Calu3 (cell line): ENCODE results near the gene PLEKHG4B. TPM values are rescaled to one million over a fixed set of nuclear protein-coding genes. Genes with fewer than 3 reads are reported as not detected.

Source experiments
- BruUV-seq: library from RNA; stranded (reverse); fragments of 400-500 nt; replicated peaks from 2 replicates; lab custom pipeline; 2021; lab: Mats Ljungman, UMichigan
- CTCF ChIA-PET: fragments of 300-600 bp; sonication (Branson Sonifier 250); formaldehyde crosslinking; loops from one replicate; lab custom pipeline; 2022; ENCODE audit warnings: antibody characterized with exemption; lab: Charles Lee
- DNase-seq: peaks from one replicate; pipeline ENCODE4 v3.0.0; 2022
- H3K27ac Mint-ChIP-seq: one replicate; pipeline ENCODE4 v1.8.0; 2022; ENCODE audit warnings: mixed read lengths; ENCODE audit not compliant: unreplicated experiment
- H3K27me3 Mint-ChIP-seq: one replicate; pipeline ENCODE4 v1.8.0; 2022; ENCODE audit warnings: mixed read lengths; ENCODE audit not compliant: unreplicated experiment
- H3K36me3 Mint-ChIP-seq: one replicate; pipeline ENCODE4 v1.8.0; 2022; ENCODE audit warnings: mild to moderate bottlenecking, moderate library complexity, mixed read lengths; ENCODE audit not compliant: insufficient read depth, unreplicated experiment
- H3K4me1 Mint-ChIP-seq: one replicate; pipeline ENCODE4 v1.8.0; 2022; ENCODE audit warnings: mild to moderate bottlenecking, low read depth, mixed read lengths; ENCODE audit not compliant: unreplicated experiment
- H3K4me3 Mint-ChIP-seq: one replicate; pipeline ENCODE4 v1.8.0; 2022; ENCODE audit warnings: mild to moderate bottlenecking, low read depth, moderate library complexity, mixed read lengths; ENCODE audit not compliant: unreplicated experiment
- H3K9me3 Mint-ChIP-seq: one replicate; pipeline ENCODE4 v1.8.0; 2022; ENCODE audit warnings: low read depth, mixed read lengths; ENCODE audit not compliant: unreplicated experiment
- intact Hi-C: fragments of 100-400 bp; cut with micrococcal nuclease; formaldehyde crosslinking; loops from one replicate; pipeline ENCODE4 v1.10.0; 2022; ENCODE audit not compliant: unreplicated experiment
- total RNA-seq: library from RNA; stranded (reverse); gene quantifications from 2 replicates; pipeline ENCODE4 v1.2.3, GENCODE V29; 2022
- TF ChIP-seq, protein P1 (sequence below): fragments of 200-600 bp; IDR thresholded peaks from one replicate; pipeline ENCODE4 v1.8.0; 2022; ENCODE audit warnings: antibody characterized with exemption; ENCODE audit not compliant: unreplicated experiment

The PLEKHG4B gene
- total RNA-seq, 1 experiment from 2014 or later, result 1.7 TPM

GRCh38 chr5:136901-137300 lies 44.9 kb downstream of the PLEKHG4B start:
- Mint-ChIP-seq H3K27me3 (peaks cover 3% of the 10 kb centered on the region), H3K27ac (no peak overlapping the region), H3K4me3 (no peak overlapping the region), H3K36me3 (no peaks in the 10 kb centered on the region), H3K9me3 (no peaks in the 10 kb centered on the region), H3K4me1 (no peaks in the 10 kb centered on the region)
- intact Hi-C loops, result no loop called here
- no peak for DNase-seq
- CTCF ChIA-PET, result no interaction called here
- BruUV-seq, result no TSS peak
- TF ChIP-seq, protein P1, sequence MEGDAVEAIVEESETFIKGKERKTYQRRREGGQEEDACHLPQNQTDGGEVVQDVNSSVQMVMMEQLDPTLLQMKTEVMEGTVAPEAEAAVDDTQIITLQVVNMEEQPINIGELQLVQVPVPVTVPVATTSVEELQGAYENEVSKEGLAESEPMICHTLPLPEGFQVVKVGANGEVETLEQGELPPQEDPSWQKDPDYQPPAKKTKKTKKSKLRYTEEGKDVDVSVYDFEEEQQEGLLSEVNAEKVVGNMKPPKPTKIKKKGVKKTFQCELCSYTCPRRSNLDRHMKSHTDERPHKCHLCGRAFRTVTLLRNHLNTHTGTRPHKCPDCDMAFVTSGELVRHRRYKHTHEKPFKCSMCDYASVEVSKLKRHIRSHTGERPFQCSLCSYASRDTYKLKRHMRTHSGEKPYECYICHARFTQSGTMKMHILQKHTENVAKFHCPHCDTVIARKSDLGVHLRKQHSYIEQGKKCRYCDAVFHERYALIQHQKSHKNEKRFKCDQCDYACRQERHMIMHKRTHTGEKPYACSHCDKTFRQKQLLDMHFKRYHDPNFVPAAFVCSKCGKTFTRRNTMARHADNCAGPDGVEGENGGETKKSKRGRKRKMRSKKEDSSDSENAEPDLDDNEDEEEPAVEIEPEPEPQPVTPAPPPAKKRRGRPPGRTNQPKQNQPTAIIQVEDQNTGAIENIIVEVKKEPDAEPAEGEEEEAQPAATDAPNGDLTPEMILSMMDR, result no peak

DNA sequence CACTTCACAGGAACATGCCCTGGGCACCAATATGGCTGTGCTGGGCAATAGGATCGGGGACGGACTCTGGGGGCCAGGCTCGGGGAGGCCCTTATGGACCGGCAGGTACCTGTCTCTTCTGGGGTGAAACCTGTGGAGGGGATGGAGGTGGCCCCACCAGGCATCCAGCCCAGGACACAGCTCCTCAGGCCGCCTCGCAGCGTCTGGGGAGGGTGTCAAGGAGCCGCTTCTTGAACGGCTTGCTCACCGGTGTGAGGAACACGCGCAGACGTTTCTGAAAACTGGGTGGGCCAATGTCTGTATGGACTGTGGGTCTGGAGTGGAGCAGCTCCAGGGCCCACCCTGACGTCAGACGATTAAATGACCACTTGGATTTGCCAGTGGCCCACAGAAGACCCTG lies 45.8 kb downstream of the PLEKHG4B start:
- no peak for DNase-seq
- TF ChIP-seq, protein P1, result no peak
- H3K27ac Mint-ChIP-seq, result no peak overlapping the region
- no peak overlapping the region for H3K4me3 Mint-ChIP-seq
- CTCF ChIA-PET, result no interaction called here
- no peaks in the 10 kb centered on the region for H3K4me1 Mint-ChIP-seq
- H3K36me3 Mint-ChIP-seq, result no peaks in the 10 kb centered on the region
- H3K9me3 Mint-ChIP-seq, result no peaks in the 10 kb centered on the region
- no TSS peak for BruUV-seq
- peaks cover 11% of the 10 kb centered on the region for H3K27me3 Mint-ChIP-seq
- intact Hi-C loops, result no loop called here

DNA sequence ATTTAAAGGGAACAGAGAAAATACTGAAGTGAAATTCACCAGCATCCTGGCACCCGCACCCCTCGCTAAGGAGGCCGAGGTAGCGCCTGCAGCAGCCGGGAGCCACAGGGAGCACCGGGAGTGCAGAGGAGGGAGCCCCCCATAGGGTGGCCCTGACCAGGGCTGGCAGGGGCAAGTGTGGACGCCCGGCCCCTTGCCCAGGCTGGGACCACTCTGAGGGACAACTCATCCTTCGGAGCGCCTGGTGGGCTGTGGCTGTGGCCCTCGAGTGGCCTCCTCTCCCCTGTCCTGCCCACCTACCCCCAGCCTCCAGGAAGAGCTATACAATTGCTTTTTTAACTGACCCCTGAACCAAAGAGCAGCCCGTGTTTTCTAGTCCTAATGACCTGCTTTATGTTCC lies 47.0 kb downstream of the PLEKHG4B start:
- H3K4me1 Mint-ChIP-seq, result no peaks in the 10 kb centered on the region

GRCh38 chr5:139579-140442 lies 47.8 kb downstream of the PLEKHG4B start:
- DNase-seq, result no peak
- no peak overlapping the region for H3K27ac Mint-ChIP-seq
- CTCF ChIA-PET, result interaction anchor here (1.2 kb wide), 1 partner anchor 10 kb away, joined by 3 read pairs; no protein-coding TSS in a partner anchor
- TF ChIP-seq, protein P1, result no peak
- no TSS peak for BruUV-seq
- intact Hi-C loops, result no loop called here
- peaks cover 29% of the 10 kb centered on the region for H3K27me3 Mint-ChIP-seq
- H3K9me3 Mint-ChIP-seq, result no peaks in the 10 kb centered on the region
- no peaks in the 10 kb centered on the region for H3K36me3 Mint-ChIP-seq
- no peak overlapping the region for H3K4me3 Mint-ChIP-seq
- no peaks in the 10 kb centered on the region for H3K4me1 Mint-ChIP-seq

More for the DNA sequence above, 47.0 kb downstream of the PLEKHG4B start:
- H3K27me3 Mint-ChIP-seq, result peaks cover 23% of the 10 kb centered on the region
- H3K27ac Mint-ChIP-seq, result no peak overlapping the region
- no peak for DNase-seq
- CTCF ChIA-PET, result interaction anchor here (1.2 kb wide), 1 partner anchor 9 kb away, joined by 3 read pairs; no protein-coding TSS in a partner anchor
- TF ChIP-seq, protein P1, result no peak
- no peak overlapping the region for H3K4me3 Mint-ChIP-seq
- H3K36me3 Mint-ChIP-seq, result no peaks in the 10 kb centered on the region
- BruUV-seq, result no TSS peak
- intact Hi-C loops, result no loop called here
- no peaks in the 10 kb centered on the region for H3K9me3 Mint-ChIP-seq
